GM15510 (cell line): ENCODE data around the gene COL4A5.

Experiments
- POLR2A ChIP-seq: IDR thresholded peaks from 3 replicates; pipeline ENCODE4 v1.6.1; 2011; ENCODE audit warnings: borderline replicate concordance; ENCODE audit not compliant: insufficient read length; ENCODE audit errors: extremely low read depth

Gene COL4A5

GRCh38 chrX:108438110-108438623 is 1.5 kb upstream of the COL4A5 start, which contains the start of gene COL4A6:
TSS of gene COL4A6 (minus strand) at chrX:108438422. CDS start at chrX:108438196, 226 bp downstream.
- no peak for TF ChIP-seq POLR2A

DNA sequence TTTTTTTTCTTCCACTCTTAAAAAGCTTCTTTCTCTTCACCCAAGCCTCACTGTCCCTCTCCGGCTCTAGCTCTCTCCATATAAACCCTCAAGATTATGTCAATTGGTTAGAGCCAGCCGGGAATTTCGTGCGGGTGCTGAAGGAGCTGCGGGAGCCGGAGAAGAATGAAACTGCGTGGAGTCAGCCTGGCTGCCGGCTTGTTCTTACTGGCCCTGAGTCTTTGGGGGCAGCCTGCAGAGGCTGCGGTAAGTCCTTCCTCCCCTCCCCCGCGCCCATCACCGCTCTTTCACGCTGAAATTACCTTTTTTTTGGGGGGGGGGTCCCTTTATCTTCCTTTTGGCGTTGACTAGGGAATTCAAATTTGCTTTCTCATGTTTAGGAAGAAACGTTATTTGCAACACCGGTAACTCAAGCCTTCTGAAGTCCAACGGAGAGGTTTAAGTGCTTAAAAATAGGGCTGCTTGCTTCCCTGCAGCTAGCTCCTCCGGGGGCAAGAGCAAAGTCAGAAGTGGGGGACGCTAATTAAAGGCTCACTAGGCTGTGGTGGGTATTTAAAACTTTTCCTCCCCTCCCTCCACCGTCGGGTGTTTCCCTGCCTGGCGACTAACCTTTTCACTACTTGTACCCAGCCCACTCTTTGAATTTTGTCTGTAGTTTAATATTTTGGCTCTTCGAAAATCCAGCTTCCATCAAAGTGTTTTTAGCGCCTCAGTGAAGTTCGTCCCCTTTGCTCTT is 491 bp downstream of the COL4A5 start:
- no peak for TF ChIP-seq POLR2A

DNA sequence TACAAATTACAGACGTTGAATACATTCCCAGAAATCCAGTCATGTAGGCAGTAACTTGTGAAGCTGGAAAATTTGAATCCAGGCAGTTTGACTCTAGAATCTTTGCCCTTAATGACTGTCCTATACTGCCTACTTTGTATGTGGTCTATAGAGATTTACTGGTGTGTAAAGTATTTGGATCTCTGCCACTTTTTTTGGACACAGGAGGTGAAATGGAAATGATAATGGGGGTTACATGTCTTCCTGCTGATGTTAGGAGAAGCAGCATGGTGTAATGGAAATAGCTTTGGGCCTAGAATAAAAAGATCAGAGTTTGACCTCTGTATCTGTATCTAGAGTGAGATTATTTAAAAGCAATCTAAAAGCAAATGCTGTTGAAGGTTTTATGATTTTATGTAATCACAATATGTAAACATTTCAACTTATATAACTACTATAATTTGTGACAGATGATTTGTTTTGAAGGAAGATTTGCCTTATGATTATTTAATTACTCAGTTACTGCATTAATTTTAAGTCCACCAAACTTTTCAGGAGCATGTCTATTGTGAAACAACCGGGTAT is 3.3 kb downstream of the COL4A5 start:
- TF ChIP-seq POLR2A: no peak

DNA sequence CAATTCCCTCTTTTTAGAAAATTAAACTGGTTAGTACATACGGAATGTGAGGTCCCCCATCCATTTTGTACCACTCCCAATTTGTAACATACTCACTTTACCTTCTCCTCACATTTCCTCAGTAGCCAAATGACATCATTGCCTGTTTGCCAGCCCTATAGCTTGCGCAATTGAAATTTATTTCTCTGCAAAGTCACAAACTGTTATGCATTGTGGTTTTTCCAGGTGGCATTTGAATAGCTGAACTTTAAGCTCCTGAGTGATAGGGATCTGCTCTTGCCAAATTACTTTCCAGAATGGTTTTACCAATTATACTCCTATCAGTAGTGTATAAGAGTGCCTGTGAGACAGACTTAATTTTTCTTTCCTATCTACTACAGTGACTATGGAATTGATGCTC is 7.7 kb downstream of the COL4A5 start:
- no peak for TF ChIP-seq POLR2A

DNA sequence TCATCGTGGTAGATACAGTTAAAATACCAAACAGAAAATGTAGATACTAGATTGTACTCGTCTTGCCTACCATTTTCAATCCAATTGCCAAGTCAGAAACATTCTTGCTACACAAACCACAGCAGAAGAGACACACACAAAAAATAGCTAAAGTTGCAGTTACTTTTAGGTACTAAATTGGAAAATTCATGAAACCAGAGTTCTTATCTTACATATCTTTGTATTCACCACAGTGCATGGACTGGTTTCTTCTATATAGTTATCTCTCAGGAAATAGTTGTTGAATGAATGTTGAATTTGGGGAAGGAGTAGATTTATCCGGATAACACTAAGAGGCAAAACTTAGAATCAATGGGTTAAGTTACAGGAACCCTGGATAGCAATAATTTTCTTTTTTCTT is 14.2 kb downstream of the COL4A5 start:
- no peak for TF ChIP-seq POLR2A

- TF ChIP-seq POLR2A: no peak
Measured at GRCh38 chrX:108456971-108457477, 17.4 kb downstream of the COL4A5 start.

- TF ChIP-seq POLR2A: no peak
Measured at GRCh38 chrX:108464604-108465003, 25.0 kb downstream of the COL4A5 start.

DNA sequence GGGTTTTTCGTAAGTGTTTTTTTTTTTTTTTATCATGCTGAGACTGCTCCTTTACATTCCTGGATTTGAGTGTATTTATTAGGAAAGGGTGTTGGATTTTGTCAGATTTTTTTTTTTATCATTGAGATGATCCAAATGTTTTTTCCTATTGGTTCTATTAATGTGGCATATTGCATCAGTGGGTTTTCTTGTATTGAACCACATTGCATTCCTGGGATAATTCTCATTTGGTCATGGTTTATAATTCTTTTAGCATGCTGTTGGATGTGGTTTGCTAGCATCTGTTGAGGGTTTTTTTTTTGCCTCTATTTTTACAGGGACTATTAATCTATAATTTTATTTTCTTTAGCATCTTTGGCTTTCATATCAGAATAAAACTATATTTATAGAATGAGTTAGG is 28.8 kb downstream of the COL4A5 start:
- no peak for TF ChIP-seq POLR2A

DNA sequence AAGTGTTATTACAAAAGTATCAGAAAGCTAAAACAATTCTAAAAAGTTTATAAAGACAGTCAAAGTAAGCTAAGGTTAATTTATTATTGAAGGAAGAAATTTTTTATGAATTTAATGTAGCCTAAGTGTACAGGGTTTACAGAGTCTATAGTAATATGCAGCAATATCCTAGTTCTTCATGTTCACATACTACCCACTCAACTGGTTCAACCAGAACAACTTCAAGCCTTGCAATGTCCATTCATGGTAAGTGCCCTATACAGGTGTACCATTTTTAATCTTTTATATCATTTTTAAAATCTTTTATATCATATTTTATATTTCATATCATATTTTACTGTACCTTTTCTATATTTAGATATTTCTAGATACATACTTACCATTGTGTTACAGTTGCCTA is 34.3 kb downstream of the COL4A5 start:
- TF ChIP-seq POLR2A: no peak

- no peak for TF ChIP-seq POLR2A
Measured at GRCh38 chrX:108484251-108484650, 44.6 kb downstream of the COL4A5 start.

DNA sequence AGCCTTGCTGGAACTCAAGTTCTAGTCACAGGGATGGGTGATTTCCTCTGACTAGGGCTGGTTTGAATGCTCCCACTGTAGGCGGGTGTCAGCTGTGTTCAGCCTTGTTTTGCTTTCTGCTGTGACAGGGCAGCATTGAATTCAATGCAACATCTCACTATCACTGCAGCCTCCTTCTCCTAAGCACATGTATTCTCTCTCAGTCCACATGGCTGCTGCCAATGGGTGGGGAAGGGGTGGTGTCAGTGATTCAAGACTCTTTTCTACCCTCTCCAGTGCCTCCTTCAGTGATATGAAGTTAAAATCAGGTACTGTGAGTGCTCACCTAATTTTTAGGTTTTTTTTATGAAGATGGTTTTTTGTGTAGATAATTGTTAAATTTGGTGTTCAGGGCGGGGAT is 46.3 kb downstream of the COL4A5 start:
- no peak for TF ChIP-seq POLR2A

- no peak for TF ChIP-seq POLR2A
Measured at GRCh38 chrX:108494406-108495090, 54.9 kb downstream of the COL4A5 start.

DNA sequence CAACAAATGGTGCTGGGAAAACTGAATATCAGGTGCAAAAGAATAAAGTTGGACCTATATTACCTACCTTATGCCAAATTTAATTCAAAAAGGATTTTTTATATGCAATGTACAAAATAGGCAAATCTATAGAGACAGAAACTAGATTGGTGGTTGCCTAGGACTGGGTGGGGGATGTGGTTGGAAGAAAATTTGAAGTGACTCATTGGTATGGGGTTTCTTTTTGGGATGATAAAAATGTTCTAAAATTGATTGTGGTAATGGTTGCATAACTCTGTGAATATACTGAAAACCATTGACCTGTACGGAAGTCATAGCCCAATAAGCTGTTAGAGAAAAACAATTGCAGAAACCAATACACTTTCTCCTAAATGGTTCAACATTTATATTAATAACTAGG is 72.1 kb downstream of the COL4A5 start:
- TF ChIP-seq POLR2A: no peak

DNA sequence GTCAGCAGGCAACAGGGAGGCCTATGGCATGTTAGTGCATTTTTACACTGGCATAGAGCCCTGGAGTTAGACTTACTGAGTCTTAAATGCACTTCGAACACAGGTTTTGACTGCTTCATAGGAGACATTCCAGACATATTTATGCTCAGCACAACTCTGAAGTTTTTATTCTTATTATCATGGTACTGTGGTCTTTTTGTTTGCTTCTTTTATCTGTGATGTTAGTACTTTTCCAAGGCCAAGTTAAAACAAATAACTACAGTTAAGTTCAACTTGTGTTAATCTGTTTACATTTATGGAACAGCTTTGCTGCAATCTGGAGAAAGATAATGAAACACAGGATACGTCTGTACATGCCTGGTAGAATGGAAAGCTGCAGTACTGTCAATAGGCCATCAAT is 76.5 kb downstream of the COL4A5 start:
- TF ChIP-seq POLR2A: no peak

GRCh38 chrX:108527724-108528123 is 88.1 kb downstream of the COL4A5 start:
- no peak for TF ChIP-seq POLR2A
